ENCODE measurements around the gene SLC2A11.
"Not testable (repeated sequence)": the region's sequence is repeated elsewhere in the genome, so short reads cannot be mapped to it uniquely, and the experiment has no call there.

The SLC2A11 gene

GRCh38 chr22:23888615-23889401, 31.1 kb downstream of the SLC2A11 start:
- DNase-seq (ENCODE audit: low read depth in 2 of 2, low spot score in 1 of 2): no peak

- no peak for DNase-seq (ENCODE audit: low read depth in 2 of 2, low spot score in 1 of 2)
These were observed 31.9 kb downstream of the SLC2A11 start for GRCh38 chr22:23889620-23890019.

GRCh38 chr22:23891726-23892125, 34.1 kb downstream of the SLC2A11 start:
- no peak for DNase-seq (ENCODE audit: low read depth in 2 of 2, low spot score in 1 of 2)

- DNase-seq (ENCODE audit: low read depth in 2 of 2, low spot score in 1 of 2): no peak
These were observed 34.5 kb downstream of the SLC2A11 start for GRCh38 chr22:23892130-23892529.

- no peak for DNase-seq (ENCODE audit: low read depth in 2 of 2, low spot score in 1 of 2)
These were observed 35.0 kb downstream of the SLC2A11 start for GRCh38 chr22:23892706-23893105.

- no peak for DNase-seq (ENCODE audit: low read depth in 2 of 2, low spot score in 1 of 2)
These were observed 35.7 kb downstream of the SLC2A11 start for GRCh38 chr22:23893121-23893944.

- DNase-seq (ENCODE audit: low read depth in 2 of 2, low spot score in 1 of 2): peak; percentile 88 to 90
These were observed 36.5 kb downstream of the SLC2A11 start, which contains the start of gene MIF for GRCh38 chr22:23893945-23894709. Gene MIF, plus strand, starts transcription at chr22:23894383. Its CDS starts 92 bp downstream, at chr22:23894475.

- peak; percentile 22 to 40 for DNase-seq (ENCODE audit: low read depth in 2 of 2, low spot score in 1 of 2)
These were observed 37.3 kb downstream of the SLC2A11 start for GRCh38 chr22:23894710-23895598.

- no peak for DNase-seq (ENCODE audit: low read depth in 2 of 2, low spot score in 1 of 2)
These were observed 38.0 kb downstream of the SLC2A11 start for GRCh38 chr22:23895599-23896144.

- DNase-seq (ENCODE audit: low read depth in 2 of 2, low spot score in 1 of 2): no peak
These were observed 38.5 kb downstream of the SLC2A11 start for GRCh38 chr22:23896166-23896522.

- no peak for DNase-seq (ENCODE audit: low read depth in 2 of 2, low spot score in 1 of 2)
These were observed 39.0 kb downstream of the SLC2A11 start for GRCh38 chr22:23896523-23897186.

GRCh38 chr22:23897320-23897719, 39.6 kb downstream of the SLC2A11 start:
- no peak for DNase-seq (ENCODE audit: low read depth in 2 of 2, low spot score in 1 of 2)

GRCh38 chr22:23898006-23898974, 40.6 kb downstream of the SLC2A11 start:
- no peak for DNase-seq (ENCODE audit: low read depth in 2 of 2, low spot score in 1 of 2)

GRCh38 chr22:23899042-23899745, 41.5 kb downstream of the SLC2A11 start:
- no peak for DNase-seq (ENCODE audit: low read depth in 2 of 2, low spot score in 1 of 2)

- DNase-seq (ENCODE audit: low read depth in 2 of 2, low spot score in 1 of 2): not testable (repeated sequence)
These were observed 42.6 kb downstream of the SLC2A11 start for GRCh38 chr22:23900227-23900626.

- no peak for DNase-seq (ENCODE audit: low read depth in 2 of 2, low spot score in 1 of 2)
These were observed 43.9 kb downstream of the SLC2A11 start for GRCh38 chr22:23901600-23901999.

- no peak for DNase-seq (ENCODE audit: low read depth in 2 of 2, low spot score in 1 of 2)
These were observed 45.8 kb downstream of the SLC2A11 start for GRCh38 chr22:23903328-23903971.
